Osteoblast (primary cell): ENCODE measurements around the gene CORO2A. TPM values are rescaled to one million over a fixed set of nuclear protein-coding genes. Genes with fewer than 3 reads are reported as not detected.

ENCODE experiments used
- DNase-seq: peaks from one replicate; pipeline ENCODE4 v3.0.0; 2011; ENCODE audit warnings: low spot score, mixed read lengths; ENCODE audit not compliant: insufficient read length; ENCODE audit errors: missing footprints
- H2AFZ ChIP-seq: 2 replicates; pipeline ENCODE4 v1.6.0; 2011; ENCODE audit warnings: mild to moderate bottlenecking, low read length
- H3K27ac ChIP-seq: 2 replicates; pipeline ENCODE4 v1.5.1; 2011; ENCODE audit warnings: mild to moderate bottlenecking, low read depth, low read length, moderate library complexity
- H3K27me3 ChIP-seq: 2 replicates; pipeline ENCODE4 v1.6.0; 2012; ENCODE audit warnings: mild to moderate bottlenecking, control low read depth, inconsistent platforms, low read length, moderate library complexity; ENCODE audit not compliant: insufficient read depth
- H3K36me3 ChIP-seq: 2 replicates; pipeline ENCODE4 v1.5.1; 2011; ENCODE audit warnings: mild to moderate bottlenecking, low read length, control low read depth, moderate library complexity; ENCODE audit not compliant: insufficient read depth
- H3K4me1 ChIP-seq: 2 replicates; pipeline ENCODE4 v1.5.1; 2011; ENCODE audit warnings: mild to moderate bottlenecking, low read length, control low read depth, moderate library complexity; ENCODE audit not compliant: insufficient read depth
- H3K4me2 ChIP-seq: 2 replicates; pipeline ENCODE4 v1.6.0; 2011; ENCODE audit warnings: mild to moderate bottlenecking, low read length; ENCODE audit not compliant: insufficient read depth
- H3K4me3 ChIP-seq: fragments of 200-600 bp; sonication (generic); 3 replicates; pipeline ENCODE4 v1.5.1; 2012; ENCODE audit warnings: mild to moderate bottlenecking, low read length, inconsistent platforms; ENCODE audit not compliant: insufficient read depth
- H3K79me2 ChIP-seq: 2 replicates; pipeline ENCODE4 v1.6.0; 2012; ENCODE audit warnings: mild to moderate bottlenecking, low read length, control low read depth, inconsistent platforms; ENCODE audit not compliant: insufficient read depth
- H3K9me3 ChIP-seq: 2 replicates; pipeline ENCODE4 v1.5.1; 2011; ENCODE audit warnings: low read depth, low read length, control low read depth
- H4K20me1 ChIP-seq: 2 replicates; pipeline ENCODE4 v1.6.0; 2012; ENCODE audit warnings: mild to moderate bottlenecking, low read length, control low read depth; ENCODE audit not compliant: insufficient read depth
- total RNA-seq: library from RNA; depleted of rRNA; stranded (reverse); fragments of >200 nt; gene quantifications from 2 replicates; pipeline ENCODE4 v1.2.3, GENCODE V29; 2012
- TF ChIP-seq, protein P1 (sequence below): IDR thresholded peaks from 2 replicates; pipeline ENCODE4 v1.5.1; 2011; ENCODE audit warnings: mild to moderate bottlenecking, low read depth, low read length, moderate library complexity; ENCODE audit errors: extremely low read depth

The CORO2A gene
- total RNA-seq, 1 donor: 0.72 TPM

DNA sequence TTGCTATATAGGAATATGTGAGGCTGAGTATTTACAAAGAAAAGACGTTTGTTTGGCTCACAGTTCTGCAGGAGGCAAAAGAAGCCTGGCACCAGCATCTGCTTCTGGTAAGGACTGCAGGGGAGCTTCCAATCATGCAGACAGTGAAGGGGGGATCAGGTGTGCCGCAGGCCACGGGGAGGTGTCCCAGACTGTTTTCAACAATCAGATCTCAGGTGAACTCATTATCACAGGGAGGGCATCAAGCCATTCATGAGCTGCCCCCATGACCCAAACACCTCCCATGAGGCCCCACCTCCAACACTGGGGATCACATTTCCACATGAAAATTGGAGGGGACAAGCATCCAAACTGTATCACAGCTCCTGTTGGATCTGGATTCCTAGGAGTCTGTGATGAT lies 43.0 kb downstream of the CORO2A start:
- no peak overlapping the region for H2AFZ ChIP-seq
- H3K4me1 ChIP-seq: no peaks in the 10 kb centered on the region
- H3K9me3 ChIP-seq: no peaks in the 10 kb centered on the region
- no peaks in the 10 kb centered on the region for H4K20me1 ChIP-seq
- H3K4me2 ChIP-seq: no peak overlapping the region
- no peak for DNase-seq
- H3K4me3 ChIP-seq: no peak overlapping the region
- no peaks in the 10 kb centered on the region for H3K79me2 ChIP-seq
- H3K27me3 ChIP-seq: no peaks in the 10 kb centered on the region
- no peaks in the 10 kb centered on the region for H3K36me3 ChIP-seq
- no peak overlapping the region for H3K27ac ChIP-seq
- TF ChIP-seq, protein P1, sequence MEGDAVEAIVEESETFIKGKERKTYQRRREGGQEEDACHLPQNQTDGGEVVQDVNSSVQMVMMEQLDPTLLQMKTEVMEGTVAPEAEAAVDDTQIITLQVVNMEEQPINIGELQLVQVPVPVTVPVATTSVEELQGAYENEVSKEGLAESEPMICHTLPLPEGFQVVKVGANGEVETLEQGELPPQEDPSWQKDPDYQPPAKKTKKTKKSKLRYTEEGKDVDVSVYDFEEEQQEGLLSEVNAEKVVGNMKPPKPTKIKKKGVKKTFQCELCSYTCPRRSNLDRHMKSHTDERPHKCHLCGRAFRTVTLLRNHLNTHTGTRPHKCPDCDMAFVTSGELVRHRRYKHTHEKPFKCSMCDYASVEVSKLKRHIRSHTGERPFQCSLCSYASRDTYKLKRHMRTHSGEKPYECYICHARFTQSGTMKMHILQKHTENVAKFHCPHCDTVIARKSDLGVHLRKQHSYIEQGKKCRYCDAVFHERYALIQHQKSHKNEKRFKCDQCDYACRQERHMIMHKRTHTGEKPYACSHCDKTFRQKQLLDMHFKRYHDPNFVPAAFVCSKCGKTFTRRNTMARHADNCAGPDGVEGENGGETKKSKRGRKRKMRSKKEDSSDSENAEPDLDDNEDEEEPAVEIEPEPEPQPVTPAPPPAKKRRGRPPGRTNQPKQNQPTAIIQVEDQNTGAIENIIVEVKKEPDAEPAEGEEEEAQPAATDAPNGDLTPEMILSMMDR: no peak

GRCh38 chr9:98148486-98148885 lies 44.0 kb downstream of the CORO2A start:
- Histone ChIP-seq H3K4me3 (no peak overlapping the region), H3K4me1 (no peaks in the 10 kb centered on the region), H4K20me1 (no peaks in the 10 kb centered on the region), H3K4me2 (no peak overlapping the region), H3K79me2 (no peaks in the 10 kb centered on the region), H3K9me3 (no peaks in the 10 kb centered on the region), H3K27ac (no peak overlapping the region), H2AFZ (no peak overlapping the region), H3K36me3 (no peaks in the 10 kb centered on the region), H3K27me3 (no peaks in the 10 kb centered on the region)
- DNase-seq: no peak
- TF ChIP-seq, protein P1: no peak

DNA sequence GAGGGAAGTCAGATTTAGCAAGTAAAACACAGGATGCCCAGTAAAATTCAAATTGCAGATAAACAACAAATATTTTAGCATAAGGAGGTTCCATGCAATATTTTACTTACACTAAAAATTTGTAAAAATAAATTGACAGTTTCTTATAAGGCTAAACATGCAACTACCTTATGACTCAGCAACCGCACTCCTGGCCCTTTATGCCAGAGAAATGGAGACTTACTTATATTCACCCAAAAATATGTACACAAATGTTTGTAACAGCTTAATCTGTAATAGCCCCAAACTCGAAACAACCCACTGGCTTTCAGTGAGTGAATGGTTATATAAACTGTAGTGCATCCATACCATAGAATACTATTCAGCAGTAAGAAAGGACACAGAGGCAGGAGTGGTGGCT lies 44.9 kb downstream of the CORO2A start:
- no peaks in the 10 kb centered on the region for H3K79me2 ChIP-seq
- no peak overlapping the region for H3K4me3 ChIP-seq
- H3K9me3 ChIP-seq: no peaks in the 10 kb centered on the region
- H2AFZ ChIP-seq: no peak overlapping the region
- H4K20me1 ChIP-seq: no peaks in the 10 kb centered on the region
- DNase-seq: no peak
- no peaks in the 10 kb centered on the region for H3K27me3 ChIP-seq
- H3K4me2 ChIP-seq: no peak overlapping the region
- H3K27ac ChIP-seq: no peak overlapping the region
- TF ChIP-seq, protein P1: no peak
- H3K36me3 ChIP-seq: no peaks in the 10 kb centered on the region
- H3K4me1 ChIP-seq: no peaks in the 10 kb centered on the region

- H3K4me1 ChIP-seq: no peaks in the 10 kb centered on the region
- TF ChIP-seq, protein P1: no peak
- H3K27ac ChIP-seq: no peak overlapping the region
- H4K20me1 ChIP-seq: no peaks in the 10 kb centered on the region
- peak; percentile 23 for DNase-seq
- H3K9me3 ChIP-seq: no peaks in the 10 kb centered on the region
- H3K4me3 ChIP-seq: no peak overlapping the region
- no peaks in the 10 kb centered on the region for H3K27me3 ChIP-seq
- no peaks in the 10 kb centered on the region for H3K79me2 ChIP-seq
- H3K4me2 ChIP-seq: no peak overlapping the region
- H2AFZ ChIP-seq: no peak overlapping the region
- no peaks in the 10 kb centered on the region for H3K36me3 ChIP-seq
Measured at GRCh38 chr9:98146101-98146991, 46.1 kb downstream of the CORO2A start.
